ENCODE results near the gene FAM53B.

GRCh38 chr10:124624466-124624865 lies 119.7 kb downstream of the FAM53B start:
- TF ChIP-seq EZH2 (IDR thresholded peaks at IDR 0.05; ENCODE audit: insufficient read depth, poor library complexity, severe bottlenecking) (no peak), EZH2phosphoT487 (IDR thresholded peaks at IDR 0.05; ENCODE audit: insufficient read depth, low read depth) (no peak)
